Lung (tissue), 12 donors: ENCODE results near the gene TRAP1. TPM values are rescaled to one million over a fixed set of nuclear protein-coding genes. Genes with fewer than 3 reads are reported as not detected.

Experiments
- ATAC-seq: fragments of 200-7000 bp; cut with Tn5 transposase; one replicate; pipeline ENCODE4 v1.9.1; 2020; ENCODE audit warnings: moderate number of reproducible peaks; ENCODE audit not compliant: insufficient read depth, low FRiP score
- DNase-seq, 3 donors: peaks; one replicate each; pipeline ENCODE4 v3.0.0-alpha.2; 2013 to 2017
- H3K27ac ChIP-seq, 2 donors: one replicate each; pipeline ENCODE4 v1.5.1; 2013; ENCODE audit warnings: mild to moderate bottlenecking in 2 of 2, moderate library complexity in 2 of 2, control low read depth in 1 of 2, inconsistent platforms in 1 of 2, low read depth in 1 of 2, low read length in 1 of 2
- H3K27me3 ChIP-seq, 3 donors: one replicate each; pipeline ENCODE4 v1.5.1; 2013; ENCODE audit warnings: low read length in 2 of 3; ENCODE audit not compliant: control insufficient read depth in 3 of 3, insufficient read depth in 3 of 3
- H3K36me3 ChIP-seq, 4 donors: one replicate each; pipeline ENCODE4 v1.5.1; 2013; ENCODE audit warnings: low read length in 4 of 4, mild to moderate bottlenecking in 1 of 4, moderate library complexity in 1 of 4; ENCODE audit not compliant: control insufficient read depth in 4 of 4, insufficient read depth in 4 of 4
- H3K4me1 ChIP-seq, 5 donors: one replicate each; pipeline ENCODE4 v1.5.1; 2013; ENCODE audit warnings: low read length in 5 of 5, mild to moderate bottlenecking in 2 of 5, moderate library complexity in 1 of 5; ENCODE audit not compliant: control insufficient read depth in 5 of 5, insufficient read depth in 5 of 5
- H3K4me3 ChIP-seq: one replicate; pipeline ENCODE4 v1.5.1; 2013; ENCODE audit warnings: mild to moderate bottlenecking, control low read depth, moderate library complexity
- H3K9ac ChIP-seq, 2 donors: one replicate each; pipeline ENCODE4 v1.5.1; 2013; ENCODE audit warnings: low read length in 2 of 2, control low read depth in 1 of 2; ENCODE audit not compliant: insufficient read depth in 1 of 2
- H3K9me3 ChIP-seq, 4 donors: one replicate each; pipeline ENCODE4 v1.5.1; 2013; ENCODE audit warnings: low read length in 3 of 4, mild to moderate bottlenecking in 1 of 4, moderate library complexity in 1 of 4; ENCODE audit not compliant: control insufficient read depth in 4 of 4, insufficient read depth in 3 of 4
- CTCF ChIP-seq: IDR thresholded peaks from 2 replicates; pipeline ENCODE4 v1.5.1; 2012; ENCODE audit warnings: mild to moderate bottlenecking; ENCODE audit errors: control extremely low read depth, extremely low read depth
- WGBS, 2 donors: extraction: QIAGEN DNeasy Blood & Tissue Kit; methylation state at CpG; one replicate each; pipeline ENCODE4 v1.1.7; 2013; 5-methylcytosine and 5-hydroxymethylcytosine counted together
- polyA plus RNA-seq, 2 donors: library from polyadenylated mRNA; stranded (reverse); fragments of 200-250 nt; gene quantifications; one replicate each; pipeline ENCODE4 v1.2.1, GENCODE V29; 2013
- total RNA-seq, 2 donors: library from RNA; depleted of rRNA in 1 of 2; stranded (reverse); fragments of >200 nt in 1 of 2; gene quantifications; one replicate each; pipeline ENCODE4 v1.2.1, GENCODE V29; 2014 to 2021
- donor health status: control.
- donor health status: control.
- donor health status: Bipolar disorder and iron deficiency.
- donor health status: healthy.
- donor health status: DM: yes; HTN: yes; CAD: no.

The TRAP1 gene
- total and polyA plus RNA-seq, 4 donors = 44.8 to 94.3 (median 58.8) TPM

- H3K36me3 ChIP-seq = peaks cover 0 to 11% (median 5%) of the 10 kb centered on the region in 4 donors
- no peak overlapping the region for H3K27ac ChIP-seq
- DNase-seq (peak in 1 of 3 donors; percentile 12), ATAC-seq (no peak)
- no peaks in the 10 kb centered on the region for H3K27me3 ChIP-seq
- H3K4me1 ChIP-seq = peaks cover 0 to 12% (median 0%) of the 10 kb centered on the region in 5 donors
- no peak for TF ChIP-seq CTCF
- 79 to 87% methylated on average over 15 of the region's 15 CpGs for WGBS, 2 donors
- no peaks in the 10 kb centered on the region for H3K9me3 ChIP-seq
- H3K4me3 ChIP-seq = no peak overlapping the region
- H3K9ac ChIP-seq = no peak overlapping the region
Measured at GRCh38 chr16:3646348-3646920, 70.9 kb downstream of the TRAP1 start.

- no peaks in the 10 kb centered on the region for H3K27me3 ChIP-seq
- TF ChIP-seq CTCF = no peak
- peaks cover 0 to 12% (median 0%) of the 10 kb centered on the region in 5 donors for H3K4me1 ChIP-seq
- H3K9me3 ChIP-seq = no peaks in the 10 kb centered on the region
- no peak overlapping the region for H3K27ac ChIP-seq
- DNase-seq (peak; percentile 87 to 90 (median 89)), ATAC-seq (no peak)
- peak overlapping the region in 1 of 2 donors; percentile 32 for H3K9ac ChIP-seq
- H3K36me3 ChIP-seq = peaks cover 0 to 9% (median 3%) of the 10 kb centered on the region in 4 donors
- no peak overlapping the region for H3K4me3 ChIP-seq
- WGBS, 2 donors = 80 to 86% methylated on average over 19 of the region's 19 CpGs
Measured at GRCh38 chr16:3645504-3646347, 71.6 kb downstream of the TRAP1 start.

GRCh38 chr16:3645108-3645503 lies 72.2 kb downstream of the TRAP1 start:
- WGBS, 2 donors = 79 to 86% methylated on average over 6 of the region's 6 CpGs

More at GRCh38 chr16:3645108-3645503, 72.2 kb downstream of the TRAP1 start:
- Histone ChIP-seq H3K9ac (peak overlapping the region in 1 of 2 donors; percentile 32), H3K27ac (no peak overlapping the region), H3K36me3 (peaks cover 0 to 12% (median 3%) of the 10 kb centered on the region in 4 donors), H3K27me3 (no peaks in the 10 kb centered on the region), H3K4me1 (peaks cover 0 to 12% (median 0%) of the 10 kb centered on the region in 5 donors), H3K4me3 (no peak overlapping the region), H3K9me3 (no peaks in the 10 kb centered on the region)
- DNase-seq = no peak
- ATAC-seq = no peak
- TF ChIP-seq CTCF = no peak
